IPS-18c (cell line): ENCODE results near the gene UNKL.

Source experiments
- H3K4me3 ChIP-seq: 2 replicates; pipeline ENCODE4 v1.7.0; 2013; ENCODE audit warnings: low read depth, mild to moderate bottlenecking, low read length, moderate library complexity; ENCODE audit not compliant: insufficient read depth
- H3K9me3 ChIP-seq: one replicate; pipeline ENCODE4 v1.6.1; 2013; ENCODE audit warnings: mild to moderate bottlenecking, low read length, moderate library complexity; ENCODE audit not compliant: control insufficient read depth, insufficient read depth

Gene UNKL

DNA sequence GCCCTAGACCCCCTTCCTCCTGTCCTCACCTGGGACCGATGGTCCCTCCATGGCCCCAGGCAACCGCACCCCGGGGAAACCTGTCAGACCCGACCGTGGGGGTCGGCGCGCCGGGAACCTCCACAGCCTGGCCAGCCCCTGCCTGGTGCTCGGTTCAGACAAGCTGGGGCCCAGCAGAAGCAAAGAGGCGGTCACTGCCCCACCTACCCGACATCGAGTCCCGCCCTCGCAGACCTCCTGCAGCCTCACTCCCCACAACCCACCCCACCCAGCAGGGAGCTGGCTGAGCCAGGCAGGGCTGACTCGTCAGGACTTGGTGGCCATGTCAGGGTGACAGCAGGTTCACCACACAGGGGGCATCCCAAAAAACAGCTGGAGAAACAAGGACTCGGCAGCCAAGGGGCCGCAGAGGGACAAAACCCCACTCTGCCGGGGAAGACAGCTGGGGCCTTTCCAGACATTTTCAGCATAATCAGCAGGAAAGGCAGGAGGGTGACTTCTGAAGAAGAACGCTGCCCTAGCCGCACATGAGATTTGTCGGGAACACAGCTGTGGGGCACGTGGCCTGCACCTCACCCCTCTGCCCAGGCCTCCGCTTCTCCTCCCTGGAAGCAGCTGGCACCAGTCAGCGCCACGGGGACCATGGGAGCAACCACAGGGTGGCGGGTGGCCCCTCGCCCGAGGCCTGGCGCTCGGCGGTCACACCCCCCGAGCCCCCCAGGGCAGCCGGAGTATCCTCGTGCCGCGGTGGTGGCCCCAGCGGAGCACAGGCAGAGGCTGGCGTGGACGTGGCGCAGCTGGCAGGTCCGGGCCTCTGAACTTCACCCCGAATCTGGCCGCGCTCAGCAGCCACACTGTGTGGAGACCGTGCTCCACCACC lies 39.8 kb downstream of the UNKL start:
- Histone ChIP-seq H3K9me3 (no peaks in the 10 kb centered on the region), H3K4me3 (no peak overlapping the region)

DNA sequence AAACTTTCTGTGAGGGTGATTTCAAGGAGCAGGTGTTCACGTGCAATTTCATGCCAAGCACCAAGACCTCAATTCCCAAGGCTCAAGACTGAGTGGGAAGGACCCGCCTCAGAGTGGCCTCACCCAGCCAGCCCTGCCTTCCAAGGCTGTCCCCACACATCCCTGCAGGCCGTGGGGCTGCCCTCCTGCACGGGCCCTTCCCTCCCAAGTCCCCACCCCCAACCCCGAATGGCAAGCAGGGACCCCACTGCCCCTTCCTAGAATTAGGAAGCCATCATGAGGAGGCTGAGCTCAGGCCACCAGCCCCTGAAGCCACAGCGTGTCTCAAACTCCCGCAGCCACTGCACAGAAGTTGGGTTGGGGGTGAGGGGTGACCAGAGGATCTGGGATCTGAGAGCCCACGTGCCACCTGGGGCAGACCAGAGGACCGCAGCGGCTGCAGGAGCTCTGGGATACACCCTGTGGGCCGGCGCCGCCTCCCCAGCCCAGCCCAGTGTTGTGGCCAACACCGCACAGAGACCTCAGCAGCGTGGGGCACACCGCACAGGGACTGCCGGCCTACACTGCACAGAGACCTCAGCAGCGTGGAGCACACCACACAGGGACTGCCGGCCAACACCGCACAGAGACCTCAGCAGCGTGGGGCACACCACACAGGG lies 42.1 kb downstream of the UNKL start:
- no peak overlapping the region for H3K4me3 ChIP-seq
- no peaks in the 10 kb centered on the region for H3K9me3 ChIP-seq

DNA sequence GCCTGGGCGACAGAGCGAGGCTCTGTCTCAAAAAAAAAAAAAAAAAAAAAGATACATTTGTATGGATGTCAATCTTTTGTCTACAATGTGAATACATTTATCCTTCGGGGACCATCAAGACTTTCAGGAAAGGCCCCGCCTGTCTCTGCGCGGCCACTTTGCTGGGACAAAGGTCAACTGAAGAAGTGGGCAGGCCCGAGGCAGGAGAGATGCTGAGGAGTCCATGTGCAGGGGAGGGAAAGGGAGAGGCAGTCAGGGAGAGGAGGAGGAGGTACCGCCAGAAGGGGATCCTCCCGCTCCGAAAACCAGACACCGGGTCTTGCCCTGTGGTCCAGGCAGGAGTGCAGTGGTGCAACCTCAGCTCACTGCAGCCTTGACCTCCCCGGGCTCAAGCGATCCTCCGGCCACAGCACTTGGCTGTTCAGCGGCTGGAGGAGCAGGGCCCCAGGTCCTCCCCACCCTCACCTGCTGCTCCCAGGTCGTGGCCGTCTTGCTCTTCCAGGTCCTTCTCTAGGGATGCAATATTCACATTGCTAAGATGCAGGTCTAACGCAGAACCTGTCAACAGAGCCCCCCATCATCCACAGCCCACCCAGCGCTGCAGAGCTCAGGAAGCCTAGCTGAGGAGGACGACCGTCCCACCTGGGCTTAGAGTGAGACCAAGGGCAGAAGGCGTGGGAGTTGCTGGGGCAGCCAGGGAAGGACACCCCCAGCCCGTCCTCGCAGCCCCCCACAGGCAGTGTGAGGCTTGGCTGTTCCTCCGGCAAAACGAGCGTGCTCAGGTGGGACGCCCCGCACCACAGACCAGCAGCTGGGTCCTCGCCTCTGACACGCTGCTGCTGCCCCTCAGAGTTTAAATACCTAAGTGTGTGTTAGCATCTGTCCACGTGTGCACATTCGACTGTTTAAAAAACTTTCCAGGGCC lies 43.2 kb downstream of the UNKL start:
- Histone ChIP-seq H3K9me3 (no peaks in the 10 kb centered on the region), H3K4me3 (no peak overlapping the region)

DNA sequence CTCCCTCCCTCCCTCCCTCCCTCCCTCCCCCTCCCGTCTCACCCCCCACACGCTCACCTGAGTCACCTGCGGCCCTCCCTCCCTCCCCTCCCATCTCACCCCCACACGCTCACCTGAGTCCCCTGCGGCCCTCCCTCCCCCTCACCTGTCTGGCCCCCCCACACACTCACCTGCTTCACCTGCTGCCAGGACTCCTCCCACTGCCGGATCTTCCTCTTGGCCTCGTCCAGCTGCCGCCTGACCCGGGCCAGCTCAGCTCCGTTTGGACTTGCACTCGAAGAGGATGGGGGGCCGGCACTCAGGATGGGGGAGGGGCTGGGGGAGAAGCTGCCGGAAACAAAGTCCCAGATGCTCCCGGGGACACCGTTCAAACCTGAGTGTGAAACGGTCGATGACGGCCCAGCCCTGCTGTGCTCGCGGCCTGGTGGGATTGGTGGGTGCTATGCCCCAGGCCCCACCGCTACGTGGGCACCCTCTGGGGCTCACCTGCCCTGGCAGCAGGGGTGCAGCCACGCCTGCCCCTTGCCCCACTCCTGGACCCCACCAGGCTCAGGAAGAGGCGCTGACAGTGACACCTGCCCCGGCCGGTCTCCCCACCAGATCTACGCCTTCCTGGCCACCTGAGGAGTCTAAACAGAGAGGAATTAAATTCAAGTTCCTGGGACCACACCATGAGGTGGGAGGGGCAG lies 46.9 kb downstream of the UNKL start:
- H3K4me3 ChIP-seq: no peak overlapping the region
- H3K9me3 ChIP-seq: no peaks in the 10 kb centered on the region

DNA sequence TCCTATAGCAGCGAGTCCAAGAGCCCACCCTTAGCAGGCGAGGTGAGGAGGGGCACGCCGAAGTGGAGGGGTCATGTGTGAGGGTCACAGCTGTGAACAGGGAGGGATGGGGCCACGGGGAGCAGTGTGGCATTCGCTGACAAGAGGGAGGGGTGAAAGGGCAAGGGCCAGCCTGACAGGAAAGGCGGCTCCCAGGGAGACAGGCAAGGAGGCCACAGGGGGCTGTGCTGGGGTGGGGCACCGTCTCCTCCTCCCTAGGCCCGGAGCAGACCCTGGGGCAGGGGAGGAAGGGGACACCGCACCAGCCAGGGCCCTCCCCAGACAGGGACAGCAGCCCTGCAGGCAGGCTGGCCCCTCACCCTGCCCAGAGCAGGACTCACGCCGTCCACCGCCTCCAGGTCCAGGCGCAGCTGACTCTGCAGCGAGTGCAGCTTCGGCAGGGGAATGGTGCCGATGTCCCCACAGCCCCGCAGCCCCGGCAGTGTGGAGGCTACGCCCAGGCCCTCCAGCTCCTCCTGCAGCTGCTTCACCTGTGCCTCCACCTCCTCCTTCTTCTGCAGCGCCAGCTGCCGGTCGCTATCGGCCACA lies 47.7 kb downstream of the UNKL start:
- no peaks in the 10 kb centered on the region for H3K9me3 ChIP-seq
- H3K4me3 ChIP-seq: no peak overlapping the region

DNA sequence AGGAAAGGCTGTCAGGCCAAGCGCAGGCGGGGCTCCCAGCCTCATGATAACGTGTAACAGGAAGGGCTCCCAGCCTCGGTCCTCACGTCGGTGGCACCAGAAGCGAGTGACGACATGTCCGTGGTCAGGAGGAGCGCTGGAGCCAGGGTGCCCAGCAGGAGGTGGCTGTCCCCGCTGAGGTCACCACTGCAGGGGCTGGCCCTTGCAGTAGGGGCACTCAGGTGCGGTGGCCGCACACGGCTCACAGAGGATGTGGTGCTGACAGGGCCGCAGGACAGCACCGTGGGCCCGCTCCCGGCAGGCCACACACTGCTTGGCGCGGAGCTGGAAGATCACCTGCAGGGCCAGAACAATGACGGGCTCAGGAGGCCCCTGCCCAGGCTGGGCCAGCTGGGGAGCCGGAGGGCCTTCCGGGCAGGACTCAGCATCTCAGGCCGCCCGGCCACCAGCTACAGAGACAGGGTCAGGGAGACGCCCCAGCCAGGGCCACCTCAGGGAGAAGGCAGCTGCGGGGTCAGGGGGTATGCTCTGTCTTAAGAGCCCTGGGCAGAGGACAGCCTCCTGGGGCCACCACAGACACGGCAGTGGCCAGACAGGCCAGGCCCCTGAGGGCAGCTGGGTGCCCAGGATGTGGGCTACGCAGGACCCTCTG lies 48.3 kb downstream of the UNKL start:
- H3K4me3 ChIP-seq: no peak overlapping the region
- H3K9me3 ChIP-seq: no peaks in the 10 kb centered on the region

DNA sequence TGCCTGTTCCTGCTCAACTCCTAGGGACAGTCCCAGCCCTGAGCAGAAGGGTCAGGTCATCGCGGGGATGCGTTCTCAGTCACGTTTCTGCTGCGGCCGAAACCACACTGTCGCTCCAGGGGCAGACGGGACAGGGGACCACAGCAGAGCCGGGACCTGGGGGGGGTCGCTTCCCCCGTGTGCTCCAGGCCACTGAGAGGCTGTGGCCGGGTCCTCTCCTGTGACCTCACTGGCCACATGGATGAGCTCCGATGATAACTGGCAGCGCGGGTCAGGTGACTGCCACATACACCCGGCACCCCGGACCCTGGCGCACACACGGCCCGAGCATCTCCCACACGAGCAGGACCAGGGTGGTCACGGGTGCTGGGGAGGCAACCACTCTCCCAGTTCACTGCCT lies 50.0 kb downstream of the UNKL start:
- Histone ChIP-seq H3K9me3 (no peaks in the 10 kb centered on the region), H3K4me3 (no peak overlapping the region)

DNA sequence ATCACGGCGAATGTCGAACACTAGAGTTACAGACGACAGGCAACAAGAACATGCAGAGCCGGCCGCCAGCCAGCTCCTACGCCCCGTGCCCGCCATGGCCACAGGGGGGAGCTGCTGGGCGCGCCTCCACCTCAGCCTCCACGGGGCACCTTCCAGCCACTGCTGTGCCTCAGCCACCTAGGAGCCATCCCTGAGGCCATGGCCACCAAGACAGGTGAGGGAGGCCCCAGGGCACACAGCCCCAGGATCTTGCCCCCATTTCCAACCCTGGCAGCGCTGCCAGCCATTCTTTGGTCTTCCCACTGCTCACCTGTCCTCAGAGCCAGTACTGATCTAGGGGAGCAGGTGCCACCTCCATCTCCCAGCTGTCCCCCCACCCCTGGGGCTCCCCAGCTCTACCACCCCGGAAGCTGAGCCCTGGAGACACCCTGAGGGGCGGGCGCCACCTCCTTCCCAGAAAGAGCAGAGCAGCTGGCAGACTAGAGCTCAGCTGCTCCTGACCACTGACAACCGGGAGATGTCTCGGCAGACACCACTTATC lies 50.9 kb downstream of the UNKL start:
- Histone ChIP-seq H3K4me3 (no peak overlapping the region), H3K9me3 (no peaks in the 10 kb centered on the region)

DNA sequence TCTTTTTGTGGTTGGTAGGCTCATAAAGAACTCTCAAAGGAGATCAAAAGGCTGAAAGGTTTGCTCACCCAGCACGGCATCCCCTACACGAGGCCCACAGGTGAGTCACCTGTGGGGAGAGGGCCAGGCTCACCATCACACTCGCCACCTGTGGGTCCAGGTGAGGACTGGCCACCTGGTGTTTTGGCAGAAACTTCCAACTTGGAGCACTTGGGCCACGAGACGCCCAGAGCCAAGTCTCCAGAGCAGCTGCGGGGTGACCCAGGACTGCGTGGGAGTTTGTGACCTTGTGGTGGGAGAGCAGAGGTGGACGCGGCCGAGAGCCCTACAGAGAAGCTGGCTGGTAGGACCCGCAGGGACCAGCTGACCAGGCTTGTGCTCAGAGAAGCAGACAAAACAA lies 51.7 kb downstream of the UNKL start:
- Histone ChIP-seq H3K9me3 (no peaks in the 10 kb centered on the region), H3K4me3 (no peak overlapping the region)

DNA sequence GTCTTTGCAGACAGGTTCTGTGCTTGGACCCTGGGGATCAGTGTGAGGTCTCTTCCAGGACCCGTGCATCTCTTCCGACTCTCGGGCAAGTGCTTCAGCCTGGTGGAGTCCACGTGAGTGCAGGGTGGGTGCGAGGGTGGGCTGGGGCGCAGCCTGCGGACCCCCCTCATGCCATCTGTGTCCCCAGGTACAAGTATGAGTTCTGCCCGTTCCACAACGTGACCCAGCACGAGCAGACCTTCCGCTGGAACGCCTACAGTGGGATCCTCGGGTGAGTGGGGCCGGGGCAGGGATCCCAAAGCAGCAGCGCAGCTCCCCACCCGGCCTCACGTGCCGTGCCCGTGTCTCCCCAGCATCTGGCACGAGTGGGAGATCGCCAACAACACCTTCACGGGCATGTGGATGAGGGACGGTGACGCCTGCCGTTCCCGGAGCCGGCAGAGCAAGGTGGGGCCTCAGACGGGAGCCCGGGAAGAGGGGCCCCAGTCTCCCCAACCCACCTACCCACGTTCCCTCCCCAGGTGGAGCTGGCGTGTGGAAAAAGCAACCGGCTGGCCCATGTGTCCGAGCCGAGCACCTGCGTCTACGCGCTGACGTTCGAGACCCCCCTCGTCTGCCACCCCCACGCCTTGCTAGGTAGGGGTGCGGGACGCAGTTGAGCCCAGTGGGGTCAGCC lies 52.7 kb downstream of the UNKL start:
- Histone ChIP-seq H3K9me3 (no peaks in the 10 kb centered on the region), H3K4me3 (no peak overlapping the region)

DNA sequence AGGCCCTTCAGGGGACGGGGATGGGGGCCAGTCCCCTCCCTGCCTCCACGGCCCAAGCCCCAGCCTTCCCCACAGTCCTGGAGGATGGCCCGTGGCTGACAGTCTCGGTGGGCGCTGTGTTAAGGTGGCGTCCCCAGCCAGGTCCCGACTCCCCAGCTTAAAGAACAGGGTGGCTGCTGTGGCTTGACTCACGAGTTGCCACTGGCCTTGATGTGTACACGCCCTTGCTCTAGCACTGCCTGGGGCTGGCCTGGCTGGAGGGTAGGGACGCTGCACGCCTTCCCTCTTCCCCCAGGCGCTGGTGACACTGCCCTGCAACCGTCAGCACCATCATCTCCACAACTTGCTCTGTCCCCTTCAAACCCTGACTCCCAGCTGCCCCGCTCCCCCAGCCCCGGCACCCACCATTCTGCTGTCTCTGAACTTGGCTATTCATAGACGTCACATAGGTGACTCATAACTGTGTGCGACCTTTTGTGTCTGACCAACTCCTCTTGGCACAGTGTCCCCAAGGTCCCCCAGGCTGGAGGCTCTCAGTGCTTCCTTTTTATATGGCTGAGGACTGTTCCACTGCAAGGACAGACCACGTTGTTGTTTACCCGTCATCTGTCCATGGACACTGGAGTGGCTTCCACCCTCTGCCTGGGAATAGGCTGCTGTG lies 56.5 kb downstream of the UNKL start:
- no peaks in the 10 kb centered on the region for H3K9me3 ChIP-seq
- H3K4me3 ChIP-seq: no peak overlapping the region

DNA sequence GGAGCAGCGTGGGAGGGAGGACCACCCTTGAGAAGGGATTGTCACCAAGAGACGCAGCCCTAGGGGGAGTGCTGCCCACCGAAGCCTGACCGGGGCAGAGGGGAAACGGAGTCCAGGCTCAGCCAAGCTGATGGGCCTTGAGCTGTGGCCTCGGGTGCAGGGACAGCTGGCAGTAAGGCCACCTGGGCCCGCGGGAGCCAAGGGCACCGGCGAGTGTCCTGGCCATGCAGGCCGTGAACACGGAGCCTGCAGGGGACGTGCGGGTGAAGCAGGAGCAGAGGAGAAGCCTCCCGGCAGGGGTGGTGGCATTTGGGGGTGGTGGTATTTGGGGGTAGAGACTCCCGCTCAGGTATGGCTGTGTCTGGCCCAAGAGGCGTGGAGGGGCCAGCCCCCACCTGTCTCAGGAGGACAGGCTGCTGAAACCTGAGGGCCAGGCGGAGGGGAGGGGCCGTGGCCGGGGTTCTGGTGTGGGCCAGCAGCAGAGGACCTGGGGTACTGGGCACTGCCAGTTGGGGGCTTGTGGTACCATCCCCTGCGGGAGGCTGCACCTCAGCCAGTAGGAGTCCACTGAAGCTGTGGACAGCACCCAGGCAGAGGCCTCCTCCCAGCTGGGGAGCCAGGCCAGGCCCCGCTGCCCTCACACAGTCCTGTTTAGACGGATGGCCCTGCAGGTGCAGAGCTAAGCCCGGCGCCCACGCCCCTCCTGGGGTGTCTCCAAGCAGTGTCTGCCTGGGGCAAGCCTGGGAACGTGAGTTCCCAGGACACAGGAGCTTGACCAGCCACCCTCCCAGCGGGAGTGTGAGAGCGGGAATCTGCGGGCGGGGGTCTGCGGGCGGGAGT lies 58.2 kb downstream of the UNKL start:
- H3K4me3 ChIP-seq: no peak overlapping the region
- H3K9me3 ChIP-seq: no peaks in the 10 kb centered on the region

DNA sequence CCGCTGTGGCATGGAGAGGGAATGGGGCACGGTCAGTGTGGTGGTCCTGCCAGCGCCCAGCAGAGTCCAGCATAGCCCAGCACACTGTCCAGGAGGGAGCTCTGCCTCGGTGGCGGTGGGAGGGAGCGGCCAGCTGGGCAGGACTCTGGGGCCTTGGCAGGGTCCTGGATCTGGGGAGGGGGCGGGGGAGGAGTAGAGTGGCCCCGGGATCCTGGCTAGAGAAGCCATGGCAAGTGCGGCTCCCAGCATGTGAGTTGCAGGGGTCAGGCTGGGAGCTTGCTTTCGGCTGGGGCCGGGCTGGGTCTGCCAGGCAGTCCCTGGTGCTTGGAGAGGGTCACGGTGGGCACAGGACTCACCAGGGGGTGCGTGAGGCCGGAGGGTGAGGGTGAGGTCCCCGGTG lies 58.9 kb downstream of the UNKL start:
- H3K4me3 ChIP-seq: no peak overlapping the region

DNA sequence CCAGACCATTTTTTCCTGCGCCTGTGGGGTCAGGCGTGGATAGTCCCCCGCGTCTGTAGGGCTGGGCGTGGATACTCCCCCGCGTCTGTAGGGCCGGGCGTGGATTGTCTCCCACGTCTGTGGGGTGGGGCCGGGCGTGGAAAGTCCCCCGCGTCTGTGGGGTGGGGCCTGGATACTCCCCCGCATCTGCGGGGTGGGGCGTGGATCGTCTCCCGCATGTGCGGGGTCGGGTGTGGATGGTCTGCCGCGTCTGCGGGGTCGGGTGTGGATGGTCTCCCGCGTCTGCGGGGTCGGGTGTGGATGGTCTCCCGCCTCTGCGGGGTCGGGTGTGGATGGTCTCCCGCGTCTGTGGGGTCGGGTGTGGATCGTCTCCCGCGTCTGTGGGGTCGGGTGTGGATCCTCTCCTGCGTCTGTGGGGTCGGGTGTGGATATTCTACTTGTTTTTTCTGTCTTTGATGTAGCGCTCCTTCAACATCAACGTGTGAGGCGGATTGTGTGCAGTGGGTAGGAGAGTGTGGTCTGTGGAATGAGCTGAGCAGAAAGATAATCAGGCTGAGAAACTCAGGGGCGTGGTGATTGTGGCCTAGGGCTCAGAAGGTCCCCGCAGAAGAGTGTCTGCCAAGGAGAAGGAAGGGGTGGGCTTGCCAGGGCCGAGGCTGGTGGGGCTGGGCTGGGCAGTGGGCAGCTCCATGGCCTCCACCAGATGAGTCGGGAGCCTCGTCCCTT lies 59.5 kb downstream of the UNKL start:
- Histone ChIP-seq H3K4me3 (no peak overlapping the region), H3K9me3 (no peaks in the 10 kb centered on the region)

More for the DNA sequence above, 58.9 kb downstream of the UNKL start:
- H3K9me3 ChIP-seq: no peaks in the 10 kb centered on the region
